Suppressor macrophage treated with lipopolysaccharide for 1 hour (primary cell): ENCODE results near the gene CSNK1G2.
"Not testable (repeated sequence)": the region's sequence is repeated elsewhere in the genome, so short reads cannot be mapped to it uniquely, and the experiment has no call there.

ENCODE experiments used
- DNase-seq, 3 donors: peaks; one replicate each; pipeline ENCODE4 v3.0.0-alpha.2; 2020 to 2022

CSNK1G2 gene

DNA sequence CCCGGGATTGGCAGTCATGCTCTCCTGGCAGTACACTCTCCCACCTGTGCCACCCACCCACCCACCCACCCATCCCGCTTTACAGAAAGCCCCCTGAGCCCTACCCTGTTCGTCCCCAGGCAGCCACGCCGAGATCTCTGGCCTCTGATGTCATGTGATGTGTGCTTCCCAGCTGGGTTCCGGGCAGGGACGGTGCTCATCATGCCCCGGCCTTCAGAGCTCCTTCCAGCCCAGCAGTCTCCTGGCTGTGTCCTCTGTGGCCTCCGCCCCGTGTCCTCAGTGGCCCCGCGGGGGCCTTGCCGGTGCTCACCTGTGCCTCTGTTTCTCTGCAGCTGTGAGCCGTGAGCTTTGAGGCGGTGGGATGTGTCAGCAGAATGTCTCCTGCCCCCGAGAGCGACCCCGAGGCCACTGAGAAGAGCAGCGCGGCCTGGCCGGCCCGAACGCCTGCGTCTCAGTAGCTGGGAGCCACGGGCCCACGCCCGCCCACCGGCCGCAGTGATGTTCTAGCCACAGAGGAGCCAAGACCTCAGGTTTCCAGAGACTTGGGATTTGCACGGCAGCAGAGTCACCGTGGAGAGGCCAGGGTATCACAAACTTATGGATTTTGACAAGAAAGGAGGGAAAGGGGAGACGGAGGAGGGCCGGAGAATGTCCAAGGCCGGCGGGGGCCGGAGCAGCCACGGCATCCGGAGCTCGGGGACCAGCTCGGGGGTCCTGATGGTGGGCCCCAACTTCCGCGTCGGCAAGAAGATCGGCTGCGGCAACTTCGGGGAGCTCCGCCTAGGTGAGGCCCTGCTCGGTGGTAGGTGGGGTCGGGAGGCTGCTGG, 28.4 kb downstream of the CSNK1G2 start:
- DNase-seq = no peak

DNA sequence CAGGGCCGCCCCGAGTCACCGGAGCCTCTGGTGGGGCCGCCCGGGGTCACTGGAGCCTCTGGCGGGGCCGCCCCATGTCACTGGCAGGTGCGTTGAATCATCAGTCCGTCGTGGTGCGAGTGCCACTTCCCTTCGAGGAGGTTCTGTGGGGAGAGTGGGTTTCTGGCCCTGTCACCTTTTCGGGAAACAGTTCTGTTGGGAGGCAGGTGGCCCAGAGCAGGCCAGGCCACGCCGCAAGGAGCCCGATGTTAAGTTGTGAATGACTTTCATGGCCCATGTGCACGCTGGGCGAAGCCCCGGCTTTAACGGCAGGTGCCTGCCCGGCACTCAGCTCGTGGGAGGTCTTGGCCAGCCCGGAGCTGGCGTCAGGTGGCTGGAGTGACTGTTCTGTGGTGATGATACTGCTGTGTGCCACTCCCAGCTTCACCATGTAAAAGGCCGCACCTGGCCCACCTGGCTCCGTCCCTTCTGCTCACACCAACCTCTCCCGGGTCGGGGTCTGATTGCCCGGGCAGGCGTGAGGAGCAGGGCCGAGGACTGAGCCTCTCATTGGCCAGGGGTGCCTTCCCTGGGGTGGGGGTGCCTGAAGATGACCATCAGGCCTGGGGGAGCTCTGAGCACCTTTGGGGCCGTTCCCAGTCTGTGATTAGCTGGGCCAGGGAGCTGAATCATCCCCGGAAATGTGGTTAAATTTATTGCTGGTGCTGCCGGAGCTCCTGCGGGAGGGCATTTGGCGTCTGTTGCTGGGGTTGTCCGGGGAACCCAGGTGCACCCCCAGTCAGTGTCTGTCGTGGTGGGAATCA, 29.2 kb downstream of the CSNK1G2 start:
- DNase-seq = no peak

DNA sequence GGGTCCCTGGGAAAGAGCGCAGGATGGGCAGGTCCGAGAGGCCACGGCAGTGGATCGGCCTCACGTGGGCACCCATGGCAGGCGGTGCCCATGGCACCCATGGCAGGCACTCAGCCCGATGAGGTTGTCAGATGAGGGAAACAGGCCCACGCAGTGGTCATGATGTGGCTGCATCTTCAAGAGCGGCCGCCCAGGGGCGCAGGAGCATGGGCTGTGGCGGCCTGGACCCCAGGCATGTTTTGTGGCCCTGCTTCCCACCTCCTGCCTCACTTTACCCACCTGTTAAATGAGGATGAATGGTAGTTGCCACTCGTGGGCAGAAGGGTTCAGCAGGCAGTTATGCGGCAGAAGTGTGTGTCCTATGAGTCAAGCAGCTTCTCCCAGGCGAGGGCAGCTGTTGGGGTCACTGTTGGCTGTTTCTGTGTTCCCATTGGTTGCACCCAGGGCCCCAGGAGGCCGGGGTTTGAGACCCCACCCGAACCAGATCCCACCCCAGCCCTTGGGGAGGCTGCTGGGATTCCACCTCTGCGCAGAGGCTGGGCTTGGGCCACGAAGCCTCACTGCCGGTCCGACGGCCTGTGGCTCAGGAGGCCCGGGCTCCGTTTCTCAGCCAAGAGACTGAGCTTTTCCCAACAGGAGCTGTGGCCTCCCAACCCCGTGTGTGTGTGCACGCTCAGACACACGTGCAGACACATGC, 30.0 kb downstream of the CSNK1G2 start:
- no peak for DNase-seq

DNA sequence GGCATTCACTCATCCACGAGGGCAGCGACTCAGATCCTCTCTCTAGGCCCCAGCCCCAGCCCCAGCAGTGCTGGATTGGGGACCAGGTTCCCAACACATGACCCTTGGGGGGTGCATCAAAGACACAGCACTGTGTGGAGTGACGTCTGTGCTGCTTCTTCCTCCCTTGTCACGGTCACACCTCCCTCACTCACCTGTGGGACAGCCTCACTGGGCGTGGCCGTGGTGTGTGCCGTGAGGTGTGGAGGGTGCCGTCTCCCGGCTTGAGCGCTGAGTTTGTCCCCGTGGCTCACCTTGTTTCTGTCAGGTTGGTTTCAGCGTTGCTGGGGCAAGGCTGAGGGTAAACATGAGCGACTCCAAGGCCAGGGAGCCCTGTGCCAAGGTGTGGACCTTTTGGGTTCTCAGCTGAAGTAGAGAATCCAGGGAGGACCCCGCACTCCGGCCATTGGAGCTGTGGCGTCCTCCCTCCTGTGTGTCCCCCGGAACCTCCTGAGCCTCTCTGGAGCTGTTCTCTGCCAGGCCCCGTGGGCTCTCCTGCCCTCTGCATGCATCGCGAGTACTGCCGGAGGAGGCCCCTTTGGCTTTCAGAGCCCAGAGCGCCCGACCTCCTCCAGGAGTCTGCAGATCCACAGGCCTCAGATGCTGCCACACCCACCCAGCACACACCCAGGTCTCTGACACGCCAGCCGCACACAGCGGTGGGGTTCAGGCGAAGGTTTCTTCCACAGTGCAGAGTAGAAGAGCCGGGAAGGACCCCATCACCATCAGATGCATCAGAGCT, 33.6 kb downstream of the CSNK1G2 start:
- no peak for DNase-seq

DNA sequence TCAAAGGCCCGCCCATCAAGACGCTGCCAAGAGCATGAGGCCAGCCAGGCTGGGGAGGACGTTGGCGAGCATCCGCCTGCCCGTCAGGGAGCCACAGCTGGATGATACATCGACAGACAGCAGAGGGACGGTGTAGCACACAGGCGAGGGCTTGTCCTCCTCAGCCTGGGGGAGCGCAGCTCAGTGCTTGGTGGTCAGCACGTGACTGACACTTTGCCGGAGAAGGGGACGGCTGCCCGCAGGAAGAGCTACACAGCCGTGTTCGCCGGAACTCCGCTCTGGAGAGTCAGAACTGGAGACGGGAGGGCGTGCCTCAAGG, 34.1 kb downstream of the CSNK1G2 start:
- no peak for DNase-seq

DNA sequence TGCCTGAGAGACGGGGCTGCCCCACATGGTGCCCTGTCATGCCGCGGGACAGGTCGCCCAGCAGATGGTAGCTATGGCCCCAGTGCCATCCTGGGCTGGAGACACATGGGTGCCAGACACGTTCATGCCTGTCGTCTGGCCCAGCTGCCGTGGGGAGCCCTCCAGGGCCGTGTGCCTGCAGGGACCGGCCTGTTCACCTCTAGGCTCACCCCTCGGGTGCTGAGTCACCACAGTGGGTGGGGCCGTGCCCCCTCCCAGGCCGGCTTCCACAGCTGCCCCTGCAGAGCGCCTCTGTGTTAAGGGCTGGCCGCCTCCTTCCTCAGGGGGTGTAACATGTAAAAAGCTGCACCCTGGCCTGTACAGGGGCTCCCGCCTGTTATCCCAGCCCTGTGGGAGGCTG, 36.1 kb downstream of the CSNK1G2 start:
- no peak for DNase-seq

DNA sequence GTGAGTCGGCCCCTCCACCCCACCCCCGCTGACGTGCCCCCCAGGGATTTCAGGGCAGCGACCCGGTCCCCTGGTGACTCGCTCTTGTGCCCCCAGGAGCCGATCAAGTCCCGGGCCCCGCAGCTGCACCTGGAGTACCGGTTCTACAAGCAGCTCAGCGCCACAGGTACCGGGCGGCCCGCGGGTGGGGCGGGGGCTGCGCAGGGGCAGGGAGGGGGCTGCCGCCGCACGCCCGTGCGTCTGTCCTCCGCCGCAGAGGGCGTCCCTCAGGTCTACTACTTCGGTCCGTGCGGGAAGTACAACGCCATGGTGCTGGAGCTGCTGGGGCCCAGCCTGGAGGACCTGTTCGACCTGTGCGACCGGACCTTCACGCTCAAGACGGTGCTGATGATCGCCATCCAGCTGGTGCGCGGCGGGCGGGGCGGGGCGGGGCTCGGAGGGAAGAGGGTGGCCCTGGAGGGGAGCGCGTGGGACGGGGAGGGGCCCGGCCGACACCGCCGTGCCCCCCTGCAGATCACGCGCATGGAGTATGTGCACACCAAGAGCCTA, 37.4 kb downstream of the CSNK1G2 start:
- DNase-seq = no peak

DNA sequence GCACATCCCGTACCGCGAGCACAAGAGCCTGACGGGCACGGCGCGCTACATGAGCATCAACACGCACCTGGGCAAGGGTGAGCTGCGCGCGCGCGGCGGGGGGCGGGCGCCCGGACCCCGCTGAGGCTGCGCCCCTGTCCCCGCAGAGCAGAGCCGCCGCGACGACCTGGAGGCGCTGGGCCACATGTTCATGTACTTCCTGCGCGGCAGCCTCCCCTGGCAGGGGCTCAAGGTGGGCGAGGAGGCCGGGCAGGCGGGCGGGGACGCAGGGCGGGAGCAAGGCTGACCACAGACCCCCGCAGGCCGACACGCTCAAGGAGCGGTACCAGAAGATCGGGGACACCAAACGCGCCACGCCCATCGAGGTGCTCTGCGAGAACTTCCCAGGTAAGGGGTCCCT, 38.0 kb downstream of the CSNK1G2 start:
- DNase-seq = no peak

DNA sequence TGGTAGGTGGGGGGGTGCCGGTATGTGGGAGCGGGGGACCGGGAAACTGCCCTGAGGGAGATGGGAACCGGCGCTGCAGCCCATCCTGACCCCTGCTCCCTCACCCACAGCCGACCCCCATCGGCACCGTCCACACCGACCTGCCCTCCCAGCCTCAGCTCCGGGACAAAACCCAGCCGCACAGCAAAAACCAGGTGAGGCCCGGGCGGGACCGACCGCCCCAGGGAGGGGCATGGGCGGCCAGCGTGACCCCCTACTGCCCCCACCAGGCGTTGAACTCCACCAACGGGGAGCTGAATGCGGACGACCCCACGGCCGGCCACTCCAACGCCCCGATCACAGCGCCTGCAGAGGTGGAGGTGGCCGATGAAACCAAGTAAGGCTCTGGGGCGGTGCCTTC, 38.7 kb downstream of the CSNK1G2 start:
- no peak for DNase-seq

DNA sequence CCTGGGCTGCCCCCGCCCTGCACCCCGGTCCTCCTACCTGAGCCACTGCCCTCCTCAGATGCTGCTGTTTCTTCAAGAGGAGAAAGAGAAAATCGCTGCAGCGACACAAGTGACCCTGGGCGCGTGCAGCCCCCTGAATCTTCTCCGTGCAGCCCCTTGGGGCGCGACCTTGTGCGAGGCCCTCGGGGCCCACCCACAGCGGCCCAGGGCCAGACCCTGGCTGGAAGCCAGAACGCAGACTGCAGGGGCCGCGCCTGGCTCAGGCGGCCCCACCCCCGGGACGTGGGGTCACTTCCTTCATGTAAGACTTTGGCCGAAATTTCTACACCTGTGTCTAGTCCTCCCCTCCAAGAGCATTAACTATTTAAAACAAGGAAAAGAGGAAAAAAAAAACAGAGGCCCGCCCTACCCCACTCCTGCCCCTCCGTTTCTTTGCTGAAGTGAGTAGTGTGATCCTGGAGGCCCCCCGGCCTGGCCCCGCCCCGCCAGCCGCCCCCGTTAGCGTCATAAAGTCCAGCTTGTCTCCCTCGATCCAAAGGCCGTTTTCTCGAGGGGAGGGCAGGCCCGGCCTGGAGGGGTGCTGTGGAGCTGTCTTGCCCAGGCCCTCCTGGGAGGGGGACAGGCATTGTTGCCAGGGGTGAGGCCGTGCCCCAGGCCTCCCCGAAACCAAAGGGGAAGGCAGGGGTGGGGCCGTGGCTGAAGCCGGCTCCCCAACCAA, 39.3 kb downstream of the CSNK1G2 start:
- DNase-seq = no peak

DNA sequence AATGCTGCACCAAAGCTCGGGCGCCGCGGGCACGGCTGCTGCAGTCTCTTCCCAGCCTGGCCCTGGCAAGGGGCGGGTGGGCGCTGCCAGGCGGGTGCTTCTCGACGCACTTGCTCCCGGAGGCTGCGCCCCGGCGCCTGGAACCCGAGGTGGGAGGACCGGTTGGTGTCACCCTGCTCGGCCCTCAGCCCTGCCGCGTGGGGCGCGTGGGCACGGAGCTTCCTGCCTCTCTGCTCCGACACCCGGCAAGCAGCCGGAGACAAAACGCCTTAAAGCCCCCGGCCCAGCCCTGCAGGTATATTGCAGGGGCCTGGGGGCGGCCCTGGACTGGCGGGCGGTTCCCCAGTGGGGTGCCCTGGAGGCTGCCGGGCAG, 39.8 kb downstream of the CSNK1G2 start:
- no peak for DNase-seq

DNA sequence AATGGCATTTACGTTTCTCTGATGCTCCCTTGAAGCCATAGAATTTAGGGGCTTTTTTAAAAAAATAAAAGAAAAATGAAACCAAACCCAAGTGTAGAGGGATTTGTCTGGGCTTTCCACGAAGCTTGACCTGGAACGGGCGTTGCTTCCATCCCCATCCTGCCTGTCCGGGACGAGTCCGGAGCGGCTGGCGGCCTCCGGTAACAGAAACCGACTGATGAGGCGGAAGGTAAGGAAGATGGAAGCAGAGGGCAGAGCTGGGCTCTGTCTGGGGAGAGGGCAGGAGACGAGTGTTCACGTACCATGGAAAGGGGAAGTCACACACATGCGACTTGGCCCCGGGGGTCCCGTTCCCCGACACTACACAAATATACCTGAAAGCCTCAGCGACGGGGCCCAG, 40.3 kb downstream of the CSNK1G2 start:
- no peak for DNase-seq

DNA sequence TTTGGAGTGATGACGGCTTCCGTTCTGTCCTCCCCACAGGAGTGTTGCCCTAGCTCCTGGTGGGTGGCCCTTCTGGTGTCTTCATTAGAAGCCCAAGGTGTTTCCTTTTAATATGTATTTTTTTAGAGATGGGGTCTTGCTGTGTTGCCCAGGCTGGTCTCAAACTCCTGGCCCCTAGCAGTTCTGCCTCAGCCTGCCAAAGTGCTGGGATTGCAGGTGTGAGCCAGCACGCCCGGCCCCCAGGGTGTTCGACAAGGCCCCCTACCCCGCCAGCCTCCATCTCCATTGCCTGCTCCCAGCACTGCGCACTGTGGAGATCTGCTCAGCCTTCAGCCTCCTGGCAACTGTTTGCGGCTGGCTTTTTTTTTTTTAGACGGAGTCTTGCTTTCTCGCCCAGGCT, 43.4 kb downstream of the CSNK1G2 start:
- DNase-seq = no peak

DNA sequence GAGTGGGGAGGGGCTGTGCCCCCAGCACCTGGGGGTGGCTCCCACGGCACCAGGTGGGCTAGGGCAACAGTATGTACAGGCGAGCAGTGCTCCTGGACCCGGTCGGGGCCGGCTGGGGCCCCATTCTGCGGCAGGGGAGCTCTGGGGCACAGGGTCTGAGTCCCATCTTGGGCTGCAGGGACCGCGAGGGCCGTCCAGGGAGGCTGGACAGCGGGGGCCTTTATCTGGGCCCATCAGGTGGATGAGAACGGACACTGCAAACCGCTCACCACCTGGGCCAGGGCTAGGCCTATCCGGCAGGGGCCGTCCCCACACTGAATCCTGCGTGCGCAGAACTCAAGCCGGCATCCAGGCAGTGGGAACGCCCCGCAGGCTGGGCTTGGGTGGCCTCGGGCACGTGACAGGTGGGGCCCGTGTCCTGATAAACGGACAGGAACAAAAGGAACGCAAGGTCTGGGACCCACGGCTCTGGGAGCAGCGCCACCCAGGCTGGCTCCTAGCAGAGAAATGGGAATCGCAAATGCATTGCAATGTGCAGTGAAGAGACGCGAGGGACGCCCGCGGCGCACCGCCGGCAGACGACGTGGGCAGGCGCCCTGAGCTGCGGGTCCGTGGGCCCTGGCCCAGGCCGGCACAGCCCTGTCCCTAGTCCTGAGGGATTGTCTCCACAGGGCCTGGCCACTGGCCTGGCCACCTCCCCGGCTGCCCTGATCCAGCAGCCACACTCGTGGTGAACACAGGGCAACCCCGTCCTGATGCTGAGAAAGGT, 44.8 kb downstream of the CSNK1G2 start:
- DNase-seq = no peak

DNA sequence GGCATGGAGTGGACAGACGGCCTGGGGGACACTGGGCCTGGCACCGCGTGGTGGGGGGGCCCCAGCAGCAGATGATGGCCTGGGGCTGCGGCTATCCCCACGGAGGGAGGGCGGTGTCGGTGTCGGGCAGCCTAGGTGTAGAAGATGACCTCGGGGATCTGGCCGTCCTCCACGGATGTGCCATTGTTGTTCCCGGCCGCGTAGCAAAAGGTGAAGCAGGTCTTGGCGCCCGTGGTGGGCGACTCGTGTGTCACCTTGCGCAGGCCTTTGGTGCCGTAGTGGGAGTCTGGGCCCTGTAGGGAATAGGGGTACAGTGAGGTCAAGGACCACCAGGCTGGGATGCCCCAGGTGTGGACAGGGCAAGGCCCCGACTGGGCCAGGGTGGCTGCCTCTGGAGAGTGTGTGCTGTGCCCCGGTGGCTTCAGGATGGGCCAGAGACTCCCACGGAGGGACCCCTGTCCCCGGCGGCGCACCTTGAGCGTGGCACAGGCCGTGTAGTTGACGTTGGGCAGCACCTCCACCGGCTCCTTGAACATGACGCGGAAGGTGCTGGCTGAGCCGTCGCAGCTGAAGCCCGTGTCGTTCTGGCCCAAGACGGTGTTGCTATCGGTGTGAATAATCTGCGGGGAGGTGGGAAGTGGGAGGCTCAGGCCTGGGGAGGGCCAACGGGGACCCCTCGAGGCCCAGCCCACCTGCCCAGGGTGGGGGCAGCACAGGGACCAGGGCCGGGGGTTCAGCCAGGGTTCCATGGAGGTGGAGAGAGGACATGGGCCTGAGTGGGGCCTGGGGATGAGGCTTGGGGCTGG, 45.6 kb downstream of the CSNK1G2 start:
- no peak for DNase-seq

DNA sequence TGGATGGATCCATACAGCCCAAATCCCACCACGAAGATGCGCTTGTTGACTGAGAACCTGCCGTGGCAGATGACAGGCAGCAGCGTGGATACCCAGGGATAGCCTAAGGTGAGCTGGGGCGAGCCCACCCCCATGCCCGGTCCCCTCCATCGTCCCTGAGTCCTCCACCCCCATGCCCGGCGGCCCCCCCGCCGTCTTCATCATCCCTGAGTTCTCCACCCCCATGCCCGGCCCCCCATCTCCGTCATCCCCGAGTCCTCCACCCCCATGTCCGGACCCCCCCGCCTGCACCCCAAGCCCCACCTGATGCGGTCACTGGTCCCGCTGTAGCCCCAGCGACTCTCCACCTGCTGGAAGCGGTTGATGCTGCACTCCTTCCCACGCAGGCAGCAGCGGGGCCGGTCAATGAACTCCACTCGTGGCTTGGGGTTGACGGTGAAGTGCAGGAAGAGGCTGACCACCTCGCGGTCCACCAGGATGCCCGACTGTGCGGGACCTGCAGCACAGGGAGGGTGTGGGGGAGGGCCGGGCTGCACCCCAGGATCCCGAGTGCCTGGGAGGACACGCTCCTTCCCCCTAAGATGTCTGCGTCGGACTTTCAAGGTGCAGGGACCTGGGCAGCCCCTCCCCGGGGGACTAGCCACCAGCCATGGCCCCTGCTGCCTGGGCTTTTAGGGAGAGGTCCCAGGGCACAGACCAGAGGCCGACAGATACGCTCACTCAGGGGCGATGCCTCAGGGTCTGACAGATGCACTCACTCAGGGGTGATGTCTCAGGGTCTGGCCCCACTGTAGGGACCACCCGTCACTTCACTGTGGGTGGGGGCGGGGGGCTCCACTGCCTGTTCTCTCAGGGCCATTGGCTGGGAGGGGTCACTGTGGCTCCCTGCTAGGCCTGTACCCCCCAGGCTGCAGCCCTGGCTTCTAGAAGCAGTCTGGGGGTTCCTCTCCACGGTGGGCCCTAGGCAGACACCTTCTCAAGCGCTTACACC, 46.5 kb downstream of the CSNK1G2 start:
- no peak for DNase-seq

DNA sequence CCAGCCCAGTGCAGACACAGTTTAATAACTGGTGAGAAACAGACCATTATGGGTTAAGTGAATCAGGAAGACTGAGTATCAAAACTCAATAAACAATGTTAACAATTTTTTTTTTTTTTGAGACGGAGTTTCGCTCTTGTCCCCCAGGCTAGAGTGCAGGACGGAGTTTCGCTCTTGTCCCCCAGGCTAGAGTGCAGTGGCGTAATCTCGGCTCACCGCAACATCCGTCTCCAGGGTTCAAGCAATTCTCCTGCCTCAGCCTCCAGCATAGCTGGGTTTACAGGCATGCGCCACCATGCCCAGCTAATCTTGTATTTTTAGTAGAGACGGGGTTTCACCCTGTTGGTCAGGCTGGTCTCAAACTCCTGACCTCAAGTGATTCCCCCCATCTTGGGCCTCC, 47.5 kb downstream of the CSNK1G2 start:
- not testable (repeated sequence) for DNase-seq

DNA sequence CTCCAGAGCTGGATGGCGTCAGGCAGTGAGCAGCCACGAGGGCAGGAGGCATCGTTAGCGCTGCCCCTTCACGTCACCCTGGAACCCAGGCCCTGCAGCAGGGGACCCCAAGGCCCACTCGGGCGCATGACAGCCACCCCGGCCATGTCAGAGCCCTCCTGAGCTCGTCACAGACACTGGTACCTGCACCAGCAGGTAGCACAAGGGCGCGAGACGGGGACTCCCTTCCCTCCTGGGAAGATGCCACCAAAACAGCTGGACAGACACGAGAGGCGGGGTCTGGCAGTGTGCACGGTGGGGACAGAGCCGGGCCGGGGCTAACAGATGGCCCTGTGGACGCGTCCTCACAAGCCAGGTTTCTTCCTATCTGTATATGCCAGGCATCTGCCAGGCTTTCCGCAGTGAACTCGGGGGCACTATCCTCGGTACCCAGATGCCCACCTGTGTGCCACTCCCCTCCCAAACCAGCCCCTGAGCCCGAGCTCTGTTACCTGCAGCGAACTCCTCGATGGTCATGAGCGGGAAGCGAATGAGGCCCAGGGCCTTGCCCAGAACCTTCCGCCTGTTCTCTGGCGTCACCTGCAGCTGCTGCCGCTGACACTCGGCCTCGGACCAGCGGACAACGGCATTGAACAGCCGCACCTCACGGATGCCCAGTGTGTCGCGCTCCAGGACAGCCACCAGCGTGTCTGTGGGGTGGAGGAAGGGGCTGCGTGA, 48.7 kb downstream of the CSNK1G2 start:
- no peak for DNase-seq
